ENCODE results near the gene TMSB15C. TPM values are rescaled to one million over a fixed set of nuclear protein-coding genes. Genes with fewer than 3 reads are reported as not detected.

Gene TMSB15C
- total RNA-seq: 1.3 and 1.7 TPM in 2 replicates

DNA sequence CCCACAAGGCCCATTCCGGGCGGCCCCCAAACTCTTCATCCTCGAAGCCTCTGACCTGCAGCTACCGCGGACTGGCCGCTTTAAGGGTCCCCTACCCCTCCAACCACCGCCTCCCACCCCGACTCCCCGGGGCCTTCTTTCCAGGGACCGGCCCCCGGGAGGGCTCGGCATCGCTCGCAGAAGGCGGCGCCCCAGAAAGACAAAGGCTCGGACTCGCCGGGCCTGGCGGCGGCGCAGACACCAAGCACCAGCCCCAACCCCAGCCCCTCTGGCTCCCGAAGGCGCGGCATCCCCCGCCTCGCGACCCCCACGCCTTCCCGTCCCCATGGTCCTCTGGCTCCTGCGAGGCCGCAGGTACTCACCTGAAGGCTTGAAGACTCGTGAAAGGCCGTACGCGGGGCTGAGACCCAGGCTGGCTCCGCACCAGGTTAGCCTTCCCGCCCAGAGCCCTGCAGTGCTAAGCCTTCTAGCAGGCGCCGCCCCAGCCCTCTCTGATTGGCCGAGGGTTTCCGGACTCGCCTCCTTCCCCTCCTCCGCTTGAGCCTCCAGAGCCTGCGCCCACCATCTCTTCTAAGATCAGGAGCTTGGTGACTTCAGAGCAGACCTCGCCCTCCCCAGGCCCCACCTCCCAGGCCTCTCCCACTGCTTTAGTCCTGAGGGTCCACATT, at the start of gene TMSB15C:
TMSB15C (minus strand) TSS at position 459 of the 668 bp plus-strand sequence.

DNA sequence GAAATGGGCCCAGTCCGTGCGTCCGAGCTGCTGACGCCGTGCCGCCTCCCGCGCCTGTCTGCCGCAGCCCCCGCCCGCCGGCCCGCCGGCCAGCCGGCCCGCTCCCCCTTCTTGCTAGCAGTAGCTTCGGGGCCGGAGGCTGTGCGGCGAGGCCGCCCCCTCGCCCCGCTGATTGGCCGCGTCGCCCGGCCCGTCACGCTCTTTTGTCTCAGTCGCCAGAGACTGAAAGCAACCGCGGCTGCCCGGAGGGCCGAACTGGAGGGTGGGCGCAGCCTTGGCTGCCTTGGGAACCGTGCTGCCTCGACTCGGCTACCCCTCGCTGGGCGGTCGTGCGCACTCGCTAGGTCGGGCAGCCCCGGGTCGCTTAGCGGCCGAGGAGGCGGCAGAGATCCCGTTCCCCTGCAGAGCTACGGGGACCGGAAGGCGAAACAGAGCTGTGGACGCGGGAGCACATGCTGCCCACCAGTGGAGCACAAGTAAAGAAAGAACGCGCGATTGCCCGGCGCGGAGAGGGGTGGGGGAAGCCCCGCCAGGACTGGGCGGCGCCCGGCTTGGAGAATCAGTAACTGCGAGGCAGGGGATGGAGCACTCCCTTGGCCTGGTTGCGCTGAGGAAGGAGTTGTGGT, 36.4 kb upstream of the TMSB15C start, which contains the start of gene ZCCHC18:
ZCCHC18 (plus strand) TSS at position 198 of the 626 bp plus-strand sequence. CDS start 1,589 bp downstream, outside the sequence.

DNA sequence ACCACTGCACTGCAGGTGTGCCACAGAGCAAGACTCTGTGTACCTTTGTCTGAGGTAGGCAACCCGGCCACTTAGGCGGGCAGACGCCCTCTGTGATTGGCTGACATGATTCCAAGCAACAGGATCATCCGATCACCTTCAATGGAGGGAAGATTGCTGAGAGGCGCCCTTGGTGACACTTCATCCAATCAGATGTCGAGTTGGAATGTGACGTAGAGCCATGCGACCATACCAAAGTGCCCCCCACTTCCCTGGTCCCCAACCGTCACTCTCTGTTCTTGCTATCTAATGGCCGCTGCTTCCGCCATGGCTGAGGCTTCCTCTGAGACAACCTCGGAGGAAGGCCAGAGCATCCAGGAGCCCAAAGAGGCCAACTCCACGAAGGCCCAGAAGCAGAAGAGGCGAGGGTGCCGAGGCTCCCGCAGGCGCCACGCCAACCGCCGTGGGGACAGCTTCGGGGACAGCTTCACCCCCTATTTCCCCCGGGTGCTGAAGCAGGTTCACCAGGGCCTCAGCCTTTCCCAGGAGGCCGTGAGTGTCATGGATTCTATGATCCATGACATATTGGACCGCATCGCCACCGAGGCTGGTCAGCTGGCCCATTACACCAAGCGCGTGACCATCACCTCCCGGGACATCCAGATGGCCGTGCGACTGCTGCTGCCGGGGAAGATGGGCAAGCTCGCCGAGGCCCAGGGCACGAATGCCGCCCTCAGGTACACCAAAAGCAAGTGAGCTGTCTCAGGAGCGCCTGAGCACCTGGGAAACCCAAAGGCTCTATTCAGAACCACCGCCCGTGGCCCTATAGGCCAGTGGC, 36.1 kb downstream of the TMSB15C start, which contains the start of gene H2BW2:
H2BW2 (plus strand) TSS at position 268 of the 817 bp plus-strand sequence; CDS start at position 307, 39 bp downstream.

Other genes starting within 250 kb of the TMSB15C start
- gene RAB9B, start 244.0 kb downstream of the TMSB15C start, total RNA-seq: 0.91 and 1.3 TPM in 2 replicates
- gene TMSB15B, start 113.6 kb downstream of the TMSB15C start, total RNA-seq: 1.3 and 1.5 TPM in 2 replicates
- not detected in 2 replicates for gene H2BW1, start 62.5 kb downstream of the TMSB15C start, total RNA-seq
- not detected in 2 replicates for gene H2BW2, start 36.3 kb downstream of the TMSB15C start, total RNA-seq
- 0.52 and 1.7 TPM in 2 replicates for gene ZCCHC18, start 36.3 kb upstream of the TMSB15C start, total RNA-seq
- gene SLC25A53, start 80.8 kb upstream of the TMSB15C start, total RNA-seq: 12.6 and 16.4 TPM in 2 replicates
- 19.5 and 22.0 TPM in 2 replicates for gene FAM199X, start 90.2 kb upstream of the TMSB15C start, total RNA-seq
- not detected in 2 replicates for gene ESX1, start 178.7 kb upstream of the TMSB15C start, total RNA-seq